ENCODE data around the gene MPPED1.

MPPED1 gene

DNA sequence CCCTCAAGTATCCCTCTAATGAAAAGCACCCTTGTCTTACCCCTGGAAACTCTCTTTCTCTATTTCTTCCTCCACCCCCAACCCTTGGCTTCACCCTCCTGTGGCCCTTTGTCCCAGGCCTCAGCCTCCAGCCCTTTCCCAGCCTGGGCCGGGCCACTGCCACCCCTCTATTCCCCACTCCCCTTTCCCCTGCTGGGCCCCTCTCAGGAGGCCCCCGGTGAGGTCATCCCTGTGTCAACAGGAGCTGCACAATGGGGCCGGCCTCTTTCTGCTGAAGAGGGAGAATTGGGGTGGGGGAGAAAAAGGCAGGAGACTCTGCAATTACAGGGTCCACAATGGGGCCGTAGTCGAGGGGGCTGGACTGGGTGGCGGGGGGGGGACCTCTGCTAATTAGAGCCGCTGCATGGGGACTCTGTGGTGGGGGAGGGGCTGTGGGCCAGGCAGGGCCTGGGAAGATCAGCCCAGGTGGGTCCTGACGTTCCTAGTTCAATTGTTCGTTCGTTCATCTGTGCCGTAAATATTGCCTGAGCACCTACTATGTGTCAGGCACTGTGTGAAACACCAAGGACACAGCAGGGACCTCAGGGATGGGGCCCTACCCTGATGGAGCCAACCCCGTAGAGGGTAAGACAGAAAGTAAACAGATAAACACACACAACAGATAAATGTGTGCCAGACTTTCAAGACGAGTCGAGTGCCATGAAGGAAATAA lies 18.5 kb upstream of the MPPED1 start:
- no peak for DNase-seq (ENCODE audit: low spot score)

DNA sequence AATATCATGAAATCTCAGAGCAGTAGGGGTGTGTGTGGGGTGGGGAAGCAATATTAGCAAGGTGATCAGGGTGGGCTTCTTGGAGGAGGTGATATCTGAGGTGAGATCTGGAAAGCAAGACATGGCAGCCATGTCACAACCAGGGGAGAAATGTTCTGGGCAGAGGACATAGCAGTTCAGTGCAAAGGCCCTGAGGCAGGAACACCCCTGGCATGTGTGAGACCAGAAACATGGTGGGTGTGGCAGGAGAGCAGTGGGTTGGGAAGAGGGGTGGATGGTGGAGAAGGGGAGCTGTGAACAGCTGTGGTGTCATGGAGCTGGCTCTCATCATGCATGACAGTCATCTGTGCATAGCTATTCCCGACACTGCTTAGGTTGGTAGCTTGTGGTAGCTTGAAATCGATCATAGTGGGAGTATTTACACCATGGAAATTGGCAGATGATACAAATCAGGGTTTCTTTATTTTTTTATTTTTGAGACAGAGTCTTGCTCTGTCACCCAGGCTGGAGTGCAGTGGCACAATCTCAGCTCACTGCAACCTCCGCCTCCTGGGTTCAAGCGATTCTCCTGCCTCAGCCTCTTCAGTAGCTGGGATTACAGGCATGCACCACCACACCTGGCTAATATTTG lies 17.9 kb upstream of the MPPED1 start:
- DNase-seq (ENCODE audit: low spot score), result no peak

DNA sequence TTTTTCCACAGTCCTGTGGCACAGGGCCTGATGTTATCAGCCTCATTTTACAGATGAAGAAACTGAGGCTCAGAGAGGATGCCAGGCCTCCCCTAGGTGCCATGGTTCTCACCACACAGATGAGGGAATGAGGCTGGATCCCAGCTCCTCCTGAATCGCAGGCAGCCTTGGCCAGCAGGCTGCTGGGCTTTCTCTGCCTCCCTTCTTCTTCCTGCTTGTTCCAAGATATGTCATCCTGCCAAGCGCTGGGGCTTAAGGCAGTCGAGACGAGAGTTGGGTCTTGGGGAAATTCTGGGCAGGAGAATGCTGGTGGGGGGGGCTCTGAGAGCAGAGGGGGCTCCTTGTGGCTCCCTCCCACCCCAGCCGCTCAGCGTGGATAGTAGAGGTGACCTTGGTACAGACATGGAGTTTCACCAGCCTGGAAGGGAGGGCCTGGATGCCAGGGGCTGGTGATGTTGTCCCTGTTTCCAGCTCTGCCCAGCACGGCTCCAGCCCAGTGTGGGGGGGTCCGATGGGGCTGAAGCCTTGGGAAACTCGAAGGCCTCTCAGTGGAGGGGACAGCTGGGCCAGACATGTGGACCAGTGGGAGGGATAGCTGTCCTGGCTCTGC lies 16.6 kb upstream of the MPPED1 start:
- DNase-seq (ENCODE audit: low spot score), result no peak

DNA sequence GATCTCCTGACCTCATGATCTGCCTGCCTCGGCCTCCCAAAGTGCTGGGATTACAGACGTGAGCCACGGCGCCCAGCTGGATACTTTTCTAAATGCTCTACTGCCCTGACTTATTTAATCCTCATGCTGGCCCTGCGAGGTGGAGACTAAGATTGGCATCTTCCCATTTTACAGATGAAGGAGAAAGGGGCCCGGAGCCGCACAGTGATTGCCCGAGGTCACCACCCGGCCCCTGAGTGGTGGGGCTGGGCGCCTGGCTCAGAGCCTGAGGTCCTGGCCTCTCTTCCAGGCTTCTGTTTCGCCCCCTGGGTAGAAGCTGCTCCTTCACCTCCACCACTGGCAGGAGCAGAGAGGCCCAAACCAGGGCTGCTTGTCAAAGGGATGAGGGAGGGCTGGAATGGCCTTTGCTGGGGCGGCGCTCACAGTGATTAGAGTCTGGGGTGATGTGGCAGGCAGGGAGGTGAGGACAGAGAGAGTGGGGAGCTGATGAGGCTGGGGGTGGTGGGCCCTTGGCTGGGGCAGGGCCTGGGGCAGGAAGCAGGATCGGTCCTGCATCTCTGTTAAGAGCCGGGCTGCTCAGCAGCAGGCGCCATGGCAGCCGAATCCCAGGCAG lies 15.4 kb upstream of the MPPED1 start:
- DNase-seq (ENCODE audit: low spot score), result no peak

DNA sequence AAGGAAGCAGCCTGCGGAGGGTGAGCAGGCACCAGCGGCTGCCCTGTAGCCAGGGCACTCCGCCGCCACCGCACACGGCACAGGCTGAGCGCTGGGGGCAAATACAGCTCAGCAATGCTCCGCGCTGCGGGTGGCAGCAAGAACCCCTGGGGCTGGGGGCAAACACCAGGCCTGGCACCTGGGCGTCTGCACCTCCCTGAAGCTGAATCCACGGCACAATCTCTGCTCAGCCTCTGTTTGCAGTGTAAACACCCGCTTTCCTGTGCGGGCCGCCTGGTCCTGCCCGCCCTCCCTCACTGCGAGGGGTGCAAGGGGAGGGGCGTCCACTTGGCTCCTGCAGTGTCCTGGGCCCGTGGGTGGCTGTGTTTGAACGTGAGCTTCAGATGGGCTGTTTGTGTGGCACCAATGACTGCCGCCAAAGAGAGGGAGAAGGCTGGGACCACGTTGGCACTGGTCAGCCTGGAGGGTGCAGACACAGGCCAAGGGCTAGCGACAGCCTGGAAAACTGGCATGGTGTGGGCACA lies 14.8 kb upstream of the MPPED1 start:
- DNase-seq (ENCODE audit: low spot score), result no peak

DNA sequence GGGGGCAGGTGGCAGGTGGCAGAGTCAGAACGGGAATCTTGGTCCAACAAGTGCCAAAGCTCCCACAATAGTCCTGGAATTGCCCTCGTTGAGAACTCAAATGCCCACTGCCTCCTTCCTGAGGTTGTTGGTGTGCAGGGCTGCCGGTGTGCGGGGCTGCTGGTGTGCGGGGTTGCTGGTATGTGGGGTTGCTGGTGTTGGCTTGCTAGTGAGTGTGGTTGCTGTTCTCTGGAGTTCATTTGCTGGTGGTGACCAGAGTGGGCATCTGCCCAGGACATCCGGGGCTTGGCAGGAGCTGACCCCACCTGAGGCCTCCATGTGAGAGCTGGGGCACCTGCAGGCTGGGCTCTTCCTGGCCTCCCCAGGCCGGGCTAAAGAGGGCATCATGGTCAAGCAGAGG lies 14.0 kb upstream of the MPPED1 start:
- DNase-seq (ENCODE audit: low spot score), result no peak

DNA sequence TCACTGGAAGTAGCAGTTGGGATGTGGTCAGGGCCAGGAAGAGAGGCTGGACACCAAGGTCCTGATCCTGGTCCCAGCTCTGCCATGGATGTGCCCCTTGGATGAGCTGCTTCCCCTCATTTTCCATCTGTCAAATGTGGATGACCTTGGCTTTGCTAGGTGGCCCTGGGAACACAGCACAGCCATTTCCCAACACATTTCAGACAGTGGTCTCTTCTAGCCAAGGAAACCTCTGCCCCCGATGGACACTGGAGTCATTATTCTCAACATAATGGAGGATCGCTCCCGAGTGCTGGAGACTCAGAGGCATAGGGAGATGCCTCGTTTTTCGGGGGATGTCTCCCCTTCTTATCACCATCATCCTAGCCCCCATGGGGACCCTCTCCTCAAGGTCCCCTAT lies 13.6 kb upstream of the MPPED1 start:
- no peak for DNase-seq (ENCODE audit: low spot score)

DNA sequence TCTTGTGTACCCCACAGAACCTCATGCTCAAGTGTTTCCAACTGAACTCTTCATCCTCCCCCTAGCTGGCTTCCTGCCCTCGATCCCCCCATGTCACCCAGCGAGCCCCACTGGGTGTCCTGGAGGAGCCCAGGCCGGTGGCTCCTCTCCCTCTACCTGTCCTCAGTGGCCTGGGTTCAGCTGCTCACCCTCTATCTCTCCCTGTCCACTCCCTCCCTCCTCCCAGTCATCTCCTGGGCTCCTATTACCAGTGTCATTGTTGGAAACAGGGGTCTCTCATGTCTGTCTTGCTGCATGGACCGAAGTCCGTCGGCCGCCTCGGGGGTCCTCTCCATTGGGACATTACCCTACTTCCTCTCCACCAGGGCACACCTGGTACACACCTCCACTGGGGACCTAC lies 12.9 kb upstream of the MPPED1 start:
- no peak for DNase-seq (ENCODE audit: low spot score)

DNA sequence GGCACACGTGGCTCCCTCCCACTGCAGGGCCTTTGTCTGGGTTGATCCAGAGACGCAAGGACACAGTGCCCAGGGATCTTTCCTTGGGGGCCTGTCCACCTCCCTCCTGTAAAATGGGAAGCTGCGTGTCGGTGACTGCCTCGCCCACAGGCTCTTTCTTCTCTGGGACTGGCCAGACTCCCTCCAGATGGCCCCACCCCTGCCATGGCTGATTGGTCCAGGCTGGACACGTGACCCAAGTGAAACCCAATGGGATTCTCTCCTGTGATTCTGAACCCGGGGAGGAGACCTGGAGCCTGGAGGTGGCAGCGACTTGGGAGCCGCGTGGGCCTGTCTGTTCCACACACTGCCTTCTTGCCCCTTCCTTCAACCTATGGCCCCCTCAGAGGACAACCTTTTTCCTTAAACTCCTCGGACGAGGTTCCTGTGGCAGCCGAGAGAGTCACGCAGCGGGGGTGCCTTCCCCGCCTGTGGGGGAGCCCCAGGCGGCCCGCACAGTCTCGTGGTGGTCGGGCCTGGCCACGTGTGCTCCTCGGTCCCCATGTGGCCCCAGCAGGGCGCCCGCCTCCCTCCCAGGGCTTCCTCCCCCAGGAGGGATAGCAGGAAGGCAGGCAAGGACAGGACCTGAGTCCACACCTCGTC lies 12.4 kb upstream of the MPPED1 start:
- DNase-seq (ENCODE audit: low spot score), result no peak

DNA sequence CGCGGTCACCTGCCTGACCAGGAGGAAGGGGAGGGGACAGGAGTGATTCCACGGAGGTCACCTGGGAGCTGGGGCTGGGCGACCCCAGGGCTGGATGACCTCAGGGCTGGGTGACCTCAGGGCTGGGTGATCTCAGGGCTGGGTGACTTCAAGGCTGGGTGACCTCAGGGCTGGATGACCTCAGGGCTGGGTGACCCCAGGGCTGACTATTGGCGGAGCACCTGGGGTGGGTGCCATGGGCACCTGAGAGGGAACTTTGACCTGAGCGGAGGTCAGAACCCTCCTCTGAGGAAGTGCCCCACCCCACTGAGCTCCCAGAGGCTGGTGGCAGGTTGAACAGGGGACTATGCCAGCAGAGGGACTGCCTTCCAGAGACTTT lies 11.8 kb upstream of the MPPED1 start:
- no peak for DNase-seq (ENCODE audit: low spot score)

DNA sequence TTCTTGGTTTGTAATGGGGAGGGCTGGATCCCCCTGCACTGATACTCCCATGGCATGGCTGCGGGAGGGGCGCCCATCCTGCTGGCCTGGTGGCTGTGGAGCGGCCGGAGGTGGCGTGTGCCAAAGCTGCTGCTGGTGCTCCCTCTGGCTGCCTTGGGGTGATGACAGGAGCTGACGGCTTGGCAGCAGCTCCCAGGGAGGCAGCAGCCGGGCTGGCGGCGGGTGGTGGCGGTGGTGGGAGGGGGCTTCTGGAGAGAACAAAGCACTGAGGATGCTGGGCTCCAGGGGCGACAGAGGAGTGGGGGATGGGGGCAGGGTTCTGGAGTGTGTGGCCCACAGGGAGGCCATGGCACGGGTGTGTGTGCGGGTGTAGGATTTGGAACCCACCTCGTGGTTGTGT lies 11.4 kb upstream of the MPPED1 start:
- DNase-seq (ENCODE audit: low spot score), result no peak

DNA sequence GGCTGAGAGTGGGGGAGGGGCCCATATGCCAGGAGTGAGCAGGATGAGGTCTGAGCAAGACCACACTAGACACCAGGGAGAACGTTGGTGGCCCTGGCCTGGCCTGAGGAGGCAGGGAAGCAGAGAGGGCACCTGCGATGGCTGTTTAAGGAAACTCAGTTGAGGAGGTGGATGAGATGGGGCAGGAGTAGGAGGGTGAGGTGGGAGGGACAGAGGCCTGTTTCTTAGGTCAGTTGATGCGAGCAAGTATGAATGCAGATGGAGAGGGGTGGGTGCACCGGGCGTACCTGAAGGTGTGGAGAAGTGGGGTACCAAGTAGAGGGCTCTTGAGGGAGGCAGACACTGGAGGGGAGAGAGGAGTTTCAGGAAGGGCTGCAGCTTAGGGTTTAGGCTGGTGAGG lies 10.6 kb upstream of the MPPED1 start:
- no peak for DNase-seq (ENCODE audit: low spot score)

DNA sequence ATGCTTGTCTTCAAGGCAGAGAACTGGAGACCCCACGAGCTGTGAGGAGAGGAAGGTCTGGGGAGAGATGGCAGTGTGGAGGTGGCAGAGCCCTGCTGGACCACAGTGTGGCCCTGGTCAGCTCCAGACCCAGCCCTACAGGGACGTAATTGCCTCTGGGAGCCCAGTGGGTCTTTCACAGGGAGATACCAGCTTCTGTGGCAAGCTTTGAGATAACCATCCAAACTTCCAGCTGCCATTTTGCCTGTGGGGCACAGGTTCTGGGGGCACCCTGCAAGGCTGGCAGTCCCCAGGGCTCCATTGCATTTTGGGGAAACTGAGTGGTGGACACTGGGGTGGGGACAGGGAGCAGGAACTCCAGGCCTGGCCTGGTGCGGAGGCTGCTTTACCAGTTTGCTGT lies 10.2 kb upstream of the MPPED1 start:
- no peak for DNase-seq (ENCODE audit: low spot score)

DNA sequence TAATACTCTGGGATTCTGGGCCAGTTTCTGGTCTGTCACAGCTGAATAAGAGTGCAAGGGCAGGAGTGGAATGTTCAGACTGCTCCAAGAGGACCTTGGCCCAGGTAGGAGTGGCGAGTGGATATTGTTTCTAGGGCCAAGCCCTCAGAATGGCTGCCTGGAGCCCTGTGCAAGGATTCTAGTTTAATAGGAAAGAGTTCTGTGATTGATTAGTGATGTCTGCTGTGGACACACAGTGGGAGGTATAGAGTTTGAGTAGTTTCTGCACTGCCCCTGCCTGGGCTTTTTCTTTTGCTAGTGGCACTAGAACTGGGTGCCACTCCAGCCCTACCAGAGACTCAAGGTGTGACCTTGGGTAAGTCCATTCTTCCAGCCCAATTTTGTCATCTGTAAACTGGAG lies 9.7 kb upstream of the MPPED1 start:
- no peak for DNase-seq (ENCODE audit: low spot score)

DNA sequence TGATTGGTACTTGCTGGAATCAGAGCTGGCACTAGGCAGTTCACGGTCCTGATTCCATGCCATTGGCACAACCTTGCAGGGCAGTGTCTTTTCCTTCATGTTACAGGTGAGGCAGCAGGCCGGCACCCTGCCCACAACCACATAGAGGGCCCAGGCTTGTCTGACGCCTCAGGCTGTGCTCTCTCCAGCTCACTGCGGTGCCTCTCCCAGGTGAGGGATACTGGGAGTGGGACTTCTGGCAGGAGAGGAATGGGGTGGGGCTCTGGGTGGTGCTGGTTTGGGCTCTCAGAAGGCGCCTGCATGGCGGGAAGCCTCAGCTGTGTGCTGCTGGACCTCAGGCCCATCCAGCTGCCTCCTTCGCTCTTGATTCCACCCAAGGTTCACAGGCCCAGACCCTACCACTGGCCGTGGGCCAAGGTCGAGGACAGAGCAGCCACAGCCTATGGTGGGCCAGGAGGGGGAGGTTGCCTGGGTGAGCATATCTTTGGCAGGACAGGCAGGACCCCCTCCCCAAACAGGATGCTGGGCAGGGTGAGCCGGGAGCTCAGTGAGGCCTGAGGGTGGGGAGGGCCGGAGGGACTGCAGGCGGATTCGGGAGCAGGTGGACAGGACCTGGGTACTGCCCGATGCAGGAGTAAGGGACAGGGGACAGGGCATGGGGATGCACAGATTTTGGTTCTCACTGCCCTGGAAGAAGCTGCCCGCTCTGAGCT lies 7.0 kb upstream of the MPPED1 start:
- no peak for DNase-seq (ENCODE audit: low spot score)

DNA sequence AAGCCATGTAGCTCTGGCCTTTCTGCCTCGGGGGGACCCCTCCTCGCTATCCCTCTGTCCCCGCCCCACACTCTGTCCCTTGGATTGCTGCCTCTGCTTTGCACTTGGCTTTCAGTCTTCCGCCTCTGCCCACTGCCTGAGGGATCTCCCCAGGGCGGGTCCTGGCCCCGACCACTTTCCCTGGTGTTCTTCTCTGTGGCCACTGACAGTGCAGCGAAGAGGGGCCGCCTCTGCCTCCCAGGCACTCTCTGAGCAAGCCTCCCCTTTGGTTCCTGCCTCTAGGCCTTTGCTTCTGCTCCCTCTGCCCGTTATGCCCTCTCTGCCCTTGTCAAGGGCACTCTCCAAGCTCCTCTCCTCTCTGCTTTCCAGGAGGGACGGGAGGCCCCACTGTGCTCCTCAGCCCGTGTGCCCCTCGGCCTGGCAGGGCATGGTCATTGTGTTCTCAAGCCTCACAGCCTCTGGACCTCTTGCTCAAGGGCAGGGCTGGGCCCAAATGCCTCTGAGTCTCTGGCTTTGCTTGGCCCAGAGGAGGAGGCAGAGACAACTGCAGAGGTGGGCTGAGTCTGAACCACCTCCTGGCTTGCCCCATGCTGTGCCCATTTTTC lies 5.5 kb upstream of the MPPED1 start:
- no peak for DNase-seq (ENCODE audit: low spot score)

DNA sequence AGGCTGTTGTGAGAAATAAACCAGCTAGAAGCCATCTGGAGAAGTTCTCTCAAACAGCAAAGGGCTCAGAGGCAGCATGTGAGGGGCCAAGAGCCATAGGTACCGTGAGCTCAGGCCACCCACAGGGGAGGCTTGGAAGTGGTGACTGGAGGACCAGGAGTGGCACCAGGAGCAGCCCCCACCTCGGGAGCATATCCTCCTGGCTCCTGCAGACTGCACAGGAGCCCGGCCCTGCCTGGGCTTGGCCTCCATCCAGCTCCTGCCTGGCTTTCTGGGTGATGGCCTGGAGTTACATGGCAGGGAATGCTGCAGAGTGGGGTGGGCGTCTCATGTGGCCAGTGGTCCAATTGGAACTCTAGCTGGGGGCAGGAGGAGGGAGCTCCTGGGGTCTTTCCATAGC lies 4.2 kb upstream of the MPPED1 start:
- DNase-seq (ENCODE audit: low spot score), result no peak

DNA sequence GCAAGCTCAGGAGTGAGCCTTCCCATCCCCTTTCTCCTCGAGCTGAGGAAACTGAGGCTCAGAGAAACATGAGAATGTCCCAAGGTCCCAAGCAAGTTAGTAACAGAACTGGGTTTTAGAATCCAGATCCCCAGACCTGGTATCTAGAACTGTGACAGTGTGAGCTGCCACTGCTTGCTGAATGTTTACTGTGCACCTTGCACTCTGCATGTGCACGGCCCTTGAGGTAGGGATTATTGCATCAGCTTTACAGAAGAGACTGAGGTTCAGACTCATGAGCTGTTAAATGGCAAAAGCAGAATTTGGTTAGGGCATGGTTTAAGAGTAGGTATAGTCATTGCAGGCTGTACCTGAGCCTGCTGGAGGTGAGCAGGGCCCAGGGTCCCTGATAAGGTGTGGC lies 3.8 kb upstream of the MPPED1 start:
- no peak for DNase-seq (ENCODE audit: low spot score)

DNA sequence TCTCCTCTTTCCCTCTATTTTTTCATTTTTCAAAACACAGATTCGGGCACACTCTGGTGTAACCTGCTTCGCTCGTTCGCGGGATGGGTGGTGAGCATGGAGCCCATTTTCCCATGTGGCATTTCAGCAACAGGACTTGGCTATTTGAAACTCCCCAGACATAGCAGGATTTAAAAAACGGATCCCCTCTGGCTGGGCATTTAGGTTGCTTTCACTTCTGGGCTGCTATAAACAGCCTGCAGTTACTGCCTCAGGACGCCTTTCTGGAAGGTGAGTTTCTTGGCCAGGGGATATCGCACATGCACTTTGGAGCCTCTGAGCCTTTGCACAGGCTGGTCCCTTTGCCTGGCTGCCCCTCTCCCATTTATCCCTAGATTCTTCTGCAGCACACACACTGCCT lies 2.8 kb upstream of the MPPED1 start:
- no peak for DNase-seq (ENCODE audit: low spot score)

DNA sequence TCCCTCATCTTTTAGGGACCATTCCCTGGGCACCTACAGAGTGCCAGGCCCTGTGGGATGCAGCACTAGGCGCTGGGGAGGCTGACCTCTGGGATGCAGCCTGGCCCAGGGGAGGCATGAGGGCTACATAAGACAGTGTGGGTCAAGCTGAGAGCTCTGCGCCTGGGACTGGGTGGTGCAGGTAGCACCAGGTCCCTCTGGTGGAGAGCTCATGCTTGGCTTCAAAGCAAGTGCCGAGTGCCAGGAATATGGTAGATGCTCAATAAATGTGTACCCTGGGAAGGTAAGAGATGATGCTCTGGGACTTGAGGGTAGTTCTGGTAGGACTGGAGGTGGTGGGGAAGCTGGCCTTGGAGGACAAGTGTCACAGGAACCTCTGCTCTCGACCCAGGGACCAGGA lies 2.0 kb upstream of the MPPED1 start:
- DNase-seq (ENCODE audit: low spot score), result no peak

DNA sequence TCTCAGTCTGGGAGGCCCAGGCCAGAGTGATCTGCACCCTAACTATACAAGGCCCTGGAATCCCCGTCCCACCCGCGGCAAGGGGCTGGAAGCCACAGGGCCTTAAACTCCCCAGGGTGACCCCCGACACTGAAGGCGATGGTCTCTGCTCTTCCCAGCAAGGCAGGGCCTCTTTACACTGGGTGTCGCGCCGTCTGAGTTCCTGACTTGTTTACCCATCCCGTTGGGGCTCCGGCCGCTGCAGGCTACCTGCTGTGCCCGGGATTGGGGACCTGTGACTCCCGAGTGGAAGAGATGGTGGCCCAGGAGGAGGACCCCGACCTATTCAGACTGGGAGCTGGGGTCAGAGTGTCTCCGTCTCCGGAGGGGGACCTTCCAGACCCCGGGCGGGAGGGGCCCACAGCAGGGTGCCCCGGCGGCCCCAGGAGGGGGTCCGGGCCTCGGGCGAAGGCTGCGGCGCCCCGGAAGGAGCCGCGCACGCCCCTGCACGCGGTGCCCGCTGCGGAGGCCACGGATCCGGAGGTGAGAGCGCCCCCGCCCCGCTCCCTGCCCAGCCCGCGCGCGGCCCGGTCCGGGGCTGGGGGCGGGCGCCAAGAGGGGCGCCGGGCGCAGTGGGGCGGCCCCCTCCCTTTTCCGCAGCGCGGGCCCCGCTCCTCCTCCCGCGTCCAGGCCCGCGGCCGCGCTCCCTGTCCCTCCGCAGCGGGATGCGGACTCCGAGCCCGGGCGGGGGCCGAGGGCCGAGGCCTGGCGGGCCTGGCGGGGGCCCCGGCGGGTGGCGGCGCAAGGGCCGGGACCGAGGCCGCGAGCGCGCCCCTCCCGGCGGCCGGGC lies 560 bp upstream of the MPPED1 start:
- DNase-seq (ENCODE audit: low spot score), result no peak

Measured in Ammon's horn (tissue), 1 donor.